Right lobe of liver (tissue), 6 donors: Measurements from ENCODE around the gene SPHK2. TPM values are rescaled to one million over a fixed set of nuclear protein-coding genes. Genes with fewer than 3 reads are reported as not detected.

Experiments used
- ATAC-seq, 4 donors: fragments of 200-7000 bp; cut with Tn5 transposase; one replicate each; pipeline ENCODE4 v1.9.1; 2020; ENCODE audit warnings: mild to moderate bottlenecking in 4 of 4, moderate library complexity in 4 of 4
- DNase-seq, 3 donors: peaks; one replicate each; pipeline ENCODE4 v3.0.0-alpha.2; 2020
- H3K27ac ChIP-seq, 3 donors: fragments of 200-600 bp; one replicate each; pipeline ENCODE4 v1.8.0; 2022
- H3K27me3 ChIP-seq, 2 donors: fragments of 200-600 bp; one replicate each; pipeline ENCODE4 v1.8.0; 2022
- H3K36me3 ChIP-seq, 4 donors: fragments of 200-600 bp; sonication (generic) in 1 of 4; one replicate each; pipeline versions ENCODE4 v1.5.1 to v1.8.0; 2017 to 2022; ENCODE audit warnings: control low read depth in 1 of 4
- H3K4me1 ChIP-seq, 4 donors: fragments of 200-600 bp; sonication (generic) in 1 of 4; one replicate each; pipeline versions ENCODE4 v1.5.1 to v1.8.0; 2017 to 2022; ENCODE audit warnings: control low read depth in 1 of 4
- H3K4me3 ChIP-seq, 3 donors: fragments of 200-600 bp; one replicate each; pipeline ENCODE4 v1.8.0; 2022
- H3K9me3 ChIP-seq, 4 donors: fragments of 200-600 bp; sonication (generic) in 1 of 4; one replicate each; pipeline versions ENCODE4 v1.5.1 to v1.8.0; 2017 to 2022; ENCODE audit warnings: control low read depth in 1 of 4
- POLR2A ChIP-seq: fragments of 450-650 bp; IDR thresholded peaks from one replicate; pipeline ENCODE4 v1.6.1; 2017; ENCODE audit warnings: antibody characterized with exemption, mild to moderate bottlenecking
- WGBS: methylation state at CpG from one replicate; pipeline ENCODE4 v1.1.6; 2018; ENCODE audit warnings: low coverage, low lambda C conversion rate; ENCODE audit not compliant: insufficient coverage; ENCODE audit errors: missing lambda C conversion rate; 5-methylcytosine and 5-hydroxymethylcytosine counted together
- intact Hi-C, 2 donors: fragments of 100-400 bp; cut with DNase I; formaldehyde crosslinking; loops; one replicate each; pipeline versions ENCODE4 v1.11.2 to v1.14.1; 2022
- total RNA-seq, 6 experiments: library from RNA; depleted of rRNA in 2 of 6; stranded (reverse); fragments of >200 nt in 2 of 6; fragmentation: NEBNext Ultra II Directional in 3 of 6; extraction: Animal tissue kit (Norgen Biotek cat#: 25700) in 3 of 6; gene quantifications; one replicate each; pipeline versions ENCODE4 v1.1.0 to v1.2.4, GENCODE V29; 2016 to 2023
- TF ChIP-seq, protein P1 (sequence below), 4 donors: fragments of 200-600 bp in 3 of 4; fragments of 450-650 bp in 1 of 4; IDR thresholded peaks; one replicate each; pipeline versions ENCODE4 v1.5.1 to v1.8.0; 2016 to 2022; ENCODE audit warnings: antibody characterized with exemption in 4 of 4, mild to moderate bottlenecking in 2 of 4
- donor health status: DM: no; HTN: yes; CAD: no.
- donor health status: DM: no; HTN: no; CAD: no.
- donor health status: DM: no; HTN: no; CAD: no.
- donor health status: DM: no; HTN: yes; CAD: no.
- donor health status: DM: no; HTN: yes; CAD: no.

The SPHK2 gene
- total RNA-seq, 6 experiments from 2014 or later = 11.4 to 30.1 (median 17.2) TPM

DNA sequence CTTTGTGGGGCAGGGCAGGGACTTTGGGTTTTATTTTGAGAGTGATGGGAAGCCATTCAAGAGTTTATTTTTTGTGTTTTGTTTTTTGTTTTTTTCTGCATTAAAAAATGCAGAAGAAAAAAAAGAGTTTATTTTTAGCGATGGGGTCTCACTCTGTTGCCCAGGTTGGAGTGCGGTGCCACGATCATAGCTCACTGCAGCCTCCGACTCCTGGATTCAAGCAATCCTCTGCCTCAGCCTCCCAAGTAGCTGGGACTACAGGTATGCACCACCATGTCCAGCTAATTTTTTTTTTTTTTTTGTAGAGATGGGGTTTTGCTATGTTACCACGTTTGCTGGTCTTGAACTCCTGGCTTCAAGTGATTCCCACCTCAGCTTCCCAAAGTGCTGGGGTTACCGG is 39.2 kb downstream of the SPHK2 start:
- DNase-seq (no peak), ATAC-seq (no peak)
- intact Hi-C loops = no loop called here
- WGBS = 78% methylated on average over 6 of the region's 6 CpGs
- H3K27me3 ChIP-seq = no peaks in the 10 kb centered on the region
- H3K4me1 ChIP-seq = no peaks in the 10 kb centered on the region
- no peaks in the 10 kb centered on the region for H3K9me3 ChIP-seq
- H3K36me3 ChIP-seq = no peaks in the 10 kb centered on the region
- no peak overlapping the region for H3K4me3 ChIP-seq
- TF ChIP-seq, protein P1, sequence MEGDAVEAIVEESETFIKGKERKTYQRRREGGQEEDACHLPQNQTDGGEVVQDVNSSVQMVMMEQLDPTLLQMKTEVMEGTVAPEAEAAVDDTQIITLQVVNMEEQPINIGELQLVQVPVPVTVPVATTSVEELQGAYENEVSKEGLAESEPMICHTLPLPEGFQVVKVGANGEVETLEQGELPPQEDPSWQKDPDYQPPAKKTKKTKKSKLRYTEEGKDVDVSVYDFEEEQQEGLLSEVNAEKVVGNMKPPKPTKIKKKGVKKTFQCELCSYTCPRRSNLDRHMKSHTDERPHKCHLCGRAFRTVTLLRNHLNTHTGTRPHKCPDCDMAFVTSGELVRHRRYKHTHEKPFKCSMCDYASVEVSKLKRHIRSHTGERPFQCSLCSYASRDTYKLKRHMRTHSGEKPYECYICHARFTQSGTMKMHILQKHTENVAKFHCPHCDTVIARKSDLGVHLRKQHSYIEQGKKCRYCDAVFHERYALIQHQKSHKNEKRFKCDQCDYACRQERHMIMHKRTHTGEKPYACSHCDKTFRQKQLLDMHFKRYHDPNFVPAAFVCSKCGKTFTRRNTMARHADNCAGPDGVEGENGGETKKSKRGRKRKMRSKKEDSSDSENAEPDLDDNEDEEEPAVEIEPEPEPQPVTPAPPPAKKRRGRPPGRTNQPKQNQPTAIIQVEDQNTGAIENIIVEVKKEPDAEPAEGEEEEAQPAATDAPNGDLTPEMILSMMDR (IDR thresholded peaks at IDR 0.05) = no peak
- TF ChIP-seq POLR2A = no peak
- H3K27ac ChIP-seq = no peak overlapping the region

DNA sequence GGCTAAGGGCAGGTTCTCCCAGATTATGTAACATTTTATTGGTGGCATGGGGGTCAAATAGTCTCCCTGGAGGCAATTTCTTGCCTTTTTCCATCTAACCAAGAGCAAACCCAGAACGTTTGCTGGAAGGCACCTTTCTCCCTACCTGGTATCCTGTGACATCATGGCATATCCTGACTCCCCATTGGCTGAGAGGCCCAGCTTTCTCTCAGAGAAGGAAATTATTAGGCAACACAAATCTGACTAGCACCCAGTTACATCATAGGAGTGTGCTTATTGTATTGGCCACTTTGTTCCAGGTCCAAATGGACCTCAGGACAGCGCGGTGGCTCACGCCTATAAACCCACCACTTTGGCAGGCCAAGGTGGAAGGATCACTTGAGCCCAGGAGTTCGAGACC is 40.5 kb downstream of the SPHK2 start:
- H3K4me3 ChIP-seq = no peak overlapping the region
- H3K27me3 ChIP-seq = no peaks in the 10 kb centered on the region
- no peak for ATAC-seq
- DNase-seq = no peak
- H3K27ac ChIP-seq = no peak overlapping the region
- H3K36me3 ChIP-seq = no peaks in the 10 kb centered on the region
- 30% methylated on average over 2 of the region's 5 CpGs for WGBS
- TF ChIP-seq, protein P1 (IDR thresholded peaks at IDR 0.05) = no peak
- TF ChIP-seq POLR2A = no peak
- intact Hi-C loops = no loop called here
- no peaks in the 10 kb centered on the region for H3K9me3 ChIP-seq
- no peaks in the 10 kb centered on the region for H3K4me1 ChIP-seq

DNA sequence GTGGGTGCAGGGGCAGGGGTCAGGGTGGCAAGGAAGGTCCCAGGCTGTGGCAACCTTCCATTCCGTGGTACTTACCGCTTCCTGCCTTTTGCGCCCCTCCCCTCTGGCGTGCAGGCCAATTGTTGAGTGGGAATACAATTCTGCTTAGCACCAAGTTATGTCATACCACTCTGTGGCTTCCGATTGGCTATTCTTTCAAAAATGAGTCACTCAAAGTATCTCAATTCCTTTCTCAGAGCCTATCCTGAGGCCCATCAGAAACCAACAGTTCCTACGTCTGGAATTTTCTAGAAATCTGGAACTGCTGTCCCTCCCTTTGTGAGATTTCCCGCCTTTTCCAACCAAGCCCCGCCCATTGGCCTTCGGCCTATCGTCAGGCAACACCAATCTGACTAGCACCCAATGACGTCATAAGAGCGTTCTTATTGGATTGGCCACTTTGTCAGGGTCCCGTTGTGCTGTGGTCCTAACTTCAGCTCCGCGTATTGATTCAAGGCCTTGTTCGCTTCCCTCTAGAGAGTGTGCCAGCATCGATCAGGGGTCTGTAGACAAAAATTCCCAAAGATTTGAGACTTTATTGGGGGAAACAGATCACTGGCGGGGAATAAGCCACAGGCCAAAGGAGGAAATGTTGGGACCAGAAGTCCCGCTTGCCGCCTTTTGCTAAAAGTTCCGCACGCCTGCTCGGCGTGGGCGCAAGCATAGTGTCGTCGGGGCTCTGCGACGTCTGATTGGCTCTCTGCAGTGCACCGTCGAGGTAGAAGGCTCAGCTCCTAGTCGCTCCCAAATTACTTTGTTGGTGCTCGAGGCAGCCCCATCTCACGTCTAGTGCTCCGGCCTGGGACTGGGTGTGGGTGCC is 41.8 kb downstream of the SPHK2 start:
- Histone ChIP-seq H3K27me3 (no peaks in the 10 kb centered on the region), H3K4me1 (no peaks in the 10 kb centered on the region), H3K9me3 (no peaks in the 10 kb centered on the region), H3K27ac (no peak overlapping the region), H3K4me3 (no peak overlapping the region), H3K36me3 (no peaks in the 10 kb centered on the region)
- 28% methylated on average over 15 of the region's 35 CpGs for WGBS
- peak; percentile 76 to 90 (median 83) for ATAC-seq
- DNase-seq = peak; percentile 75 to 85 (median 78)
- intact Hi-C loops = no loop called here
- TF ChIP-seq POLR2A = no peak
- TF ChIP-seq, protein P1 (IDR thresholded peaks at IDR 0.05) = no peak

DNA sequence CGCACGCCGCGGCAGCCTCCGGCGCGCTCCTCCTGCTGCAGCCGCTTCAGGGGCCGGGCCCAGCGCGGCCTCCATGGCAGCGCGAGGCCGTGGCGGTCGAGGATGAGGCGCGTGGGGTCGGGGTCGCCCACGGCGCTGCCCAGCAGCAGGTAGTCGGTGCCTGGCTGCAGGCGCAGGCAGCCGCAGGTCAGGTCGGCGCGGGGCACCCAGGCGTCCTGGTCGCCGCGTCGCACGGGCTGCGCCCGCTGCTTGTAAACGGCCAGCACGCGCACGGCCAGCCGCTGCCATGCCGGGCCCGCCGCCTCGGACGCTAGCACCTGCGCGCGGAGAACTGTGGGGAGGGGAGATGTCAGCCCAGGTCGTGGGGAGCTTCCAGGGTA is 42.4 kb downstream of the SPHK2 start:
- ATAC-seq (no peak), DNase-seq (no peak)
- TF ChIP-seq POLR2A = no peak
- Histone ChIP-seq H3K4me3 (no peak overlapping the region), H3K36me3 (no peaks in the 10 kb centered on the region), H3K9me3 (no peaks in the 10 kb centered on the region), H3K27ac (no peak overlapping the region), H3K27me3 (no peaks in the 10 kb centered on the region), H3K4me1 (no peaks in the 10 kb centered on the region)
- WGBS = no CpG with 5 or more reads among the region's 50 CpGs
- intact Hi-C loops = no loop called here

DNA sequence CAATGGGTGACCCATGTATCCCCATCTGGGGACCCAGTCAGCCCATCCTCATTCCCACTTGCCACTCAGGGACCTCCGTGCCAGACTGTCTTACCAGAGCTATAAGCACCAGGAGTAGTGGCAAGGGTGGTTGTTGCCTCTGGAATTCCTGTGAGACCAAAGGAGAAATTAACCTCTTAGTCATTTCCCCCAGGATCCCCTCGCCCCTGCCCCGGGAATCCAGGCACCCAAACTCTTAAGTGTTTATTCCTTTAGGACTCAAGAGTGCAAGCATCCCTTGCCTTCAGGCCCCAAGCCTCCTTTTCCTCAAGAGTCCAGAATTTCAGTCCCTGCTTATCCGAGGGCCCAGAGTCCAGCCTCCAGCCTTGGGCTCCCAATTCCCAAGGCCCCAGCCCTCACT is 44.4 kb downstream of the SPHK2 start:
- no peaks in the 10 kb centered on the region for H3K9me3 ChIP-seq
- no peaks in the 10 kb centered on the region for H3K27me3 ChIP-seq
- DNase-seq (no peak), ATAC-seq (no peak)
- TF ChIP-seq POLR2A = no peak
- TF ChIP-seq, protein P1 (IDR thresholded peaks at IDR 0.05) = no peak
- H3K36me3 ChIP-seq = no peaks in the 10 kb centered on the region
- intact Hi-C loops = no loop called here
- H3K4me1 ChIP-seq = no peaks in the 10 kb centered on the region
- no peak overlapping the region for H3K27ac ChIP-seq
- no peak overlapping the region for H3K4me3 ChIP-seq
- 82% methylated on average over 4 of the region's 4 CpGs for WGBS
